Limb (tissue), 2 donors: ENCODE measurements around the gene TBC1D20.
A peak's percentile ranks its signal among the peaks of the same experiment; 100 is the strongest.
"Not testable (repeated sequence)": the region's sequence is repeated elsewhere in the genome, so short reads cannot be mapped to it uniquely, and the experiment has no call there.

Experiments used
- DNase-seq, 2 donors: peaks; one replicate each; pipeline ENCODE4 v3.0.0-alpha.2; 2016; ENCODE audit errors: extremely low spot score in 2 of 2

Gene TBC1D20

GRCh38 chr20:462199-462991, at the start of gene TBC1D20:
TBC1D20 (minus strand) TSS chr20:462533; CDS start chr20:462405, 128 bp downstream.
- DNase-seq = peak; percentile 91 to 92

GRCh38 chr20:510328-511057, 48.2 kb upstream of the TBC1D20 start:
- not testable (repeated sequence) for DNase-seq

- DNase-seq = not testable (repeated sequence)
Measured at GRCh38 chr20:508364-508787, 46.0 kb upstream of the TBC1D20 start.

GRCh38 chr20:507761-508332, 45.5 kb upstream of the TBC1D20 start:
- DNase-seq = no peak

GRCh38 chr20:507006-507758, 44.8 kb upstream of the TBC1D20 start:
- DNase-seq = no peak

- no peak for DNase-seq
Measured at GRCh38 chr20:504632-505075, 42.3 kb upstream of the TBC1D20 start.

- no peak for DNase-seq
Measured at GRCh38 chr20:503048-503737, 40.9 kb upstream of the TBC1D20 start.

GRCh38 chr20:497979-498378, 35.6 kb upstream of the TBC1D20 start:
- DNase-seq = no peak

GRCh38 chr20:496126-496696, 33.9 kb upstream of the TBC1D20 start:
- no peak for DNase-seq

- DNase-seq = no peak
Measured at GRCh38 chr20:492159-492558, 29.8 kb upstream of the TBC1D20 start.

GRCh38 chr20:487655-488054, 25.3 kb upstream of the TBC1D20 start:
- DNase-seq = no peak

GRCh38 chr20:483815-484644, 21.7 kb upstream of the TBC1D20 start:
- no peak for DNase-seq

GRCh38 chr20:481167-481566, 18.8 kb upstream of the TBC1D20 start:
- no peak for DNase-seq

GRCh38 chr20:480044-480443, 17.7 kb upstream of the TBC1D20 start:
- no peak for DNase-seq

GRCh38 chr20:479487-479886, 17.2 kb upstream of the TBC1D20 start:
- DNase-seq = no peak

GRCh38 chr20:478949-479429, 16.7 kb upstream of the TBC1D20 start:
- DNase-seq = peak in 1 of 2 donors; percentile 83

- DNase-seq = no peak
Measured at GRCh38 chr20:478010-478948, 15.9 kb upstream of the TBC1D20 start.

- not testable (repeated sequence) for DNase-seq
Measured at GRCh38 chr20:476561-477249, 14.4 kb upstream of the TBC1D20 start.
